Endodermal cell (in vitro differentiated cells): ENCODE measurements around the gene MFSD12. TPM values are rescaled to one million over a fixed set of nuclear protein-coding genes. Genes with fewer than 3 reads are reported as not detected.
A peak's percentile ranks its signal among the peaks of the same experiment; 100 is the strongest.

Source experiments
- DNase-seq: peaks from one replicate; pipeline ENCODE4 v3.0.0-alpha.2; 2017
- H3K27ac ChIP-seq: 2 replicates; pipeline ENCODE4 v1.5.1; 2013; ENCODE audit warnings: mild to moderate bottlenecking, low read depth, low read length, moderate library complexity
- H3K27me3 ChIP-seq: 2 replicates; pipeline ENCODE4 v1.6.1; 2013; ENCODE audit warnings: mild to moderate bottlenecking, low read length, moderate library complexity; ENCODE audit not compliant: insufficient read depth, control insufficient read depth, poor library complexity, severe bottlenecking
- H3K36me3 ChIP-seq: 2 replicates; pipeline ENCODE4 v1.7.0; 2013; ENCODE audit warnings: mild to moderate bottlenecking, low read length, moderate library complexity; ENCODE audit not compliant: control insufficient read depth, insufficient read depth
- H3K4me1 ChIP-seq: one replicate; pipeline ENCODE4 v1.7.0; 2013; ENCODE audit warnings: low read length; ENCODE audit not compliant: control insufficient read depth, insufficient read depth
- H3K4me3 ChIP-seq: 2 replicates; pipeline ENCODE4 v1.5.1; 2013; ENCODE audit warnings: mild to moderate bottlenecking, low read length, moderate library complexity
- H3K9ac ChIP-seq: 2 replicates; pipeline ENCODE4 v1.6.1; 2013; ENCODE audit warnings: mild to moderate bottlenecking, low read length, moderate library complexity; ENCODE audit not compliant: poor library complexity, severe bottlenecking; ENCODE audit errors: extremely low read depth
- H3K9me3 ChIP-seq: 2 replicates; pipeline ENCODE4 v1.6.1; 2013; ENCODE audit warnings: mild to moderate bottlenecking, low read length, moderate library complexity; ENCODE audit not compliant: control insufficient read depth
- H3K27ac Mint-ChIP-seq: 2 replicates; pipeline ENCODE4 v1.8.0; 2020; ENCODE audit warnings: mixed read lengths
- H3K27me3 Mint-ChIP-seq: 2 replicates; pipeline ENCODE4 v1.8.0; 2021; ENCODE audit warnings: mild to moderate bottlenecking, mixed read lengths; ENCODE audit not compliant: insufficient read depth
- H3K36me3 Mint-ChIP-seq: 2 replicates; pipeline ENCODE4 v1.8.0; 2020; ENCODE audit warnings: low read depth, mixed read lengths
- H3K4me1 Mint-ChIP-seq: 2 replicates; pipeline ENCODE4 v1.8.0; 2020; ENCODE audit warnings: mixed read lengths
- H3K4me3 Mint-ChIP-seq: 2 replicates; pipeline ENCODE4 v1.8.0; 2020; ENCODE audit warnings: mild to moderate bottlenecking, moderate library complexity, mixed read lengths
- H3K9me3 Mint-ChIP-seq: 2 replicates; pipeline ENCODE4 v1.8.0; 2020; ENCODE audit warnings: mild to moderate bottlenecking, mixed read lengths
- WGBS, 2 experiments: methylation state at CpG; one replicate each; pipeline versions ENCODE4 v1.1.5 to v1.1.7; 2013; ENCODE audit warnings: missing lambda C conversion rate in 2 of 2, mixed read lengths in 1 of 2; ENCODE audit not compliant: insufficient coverage in 1 of 2, insufficient read length in 1 of 2; 5-methylcytosine and 5-hydroxymethylcytosine counted together
- total RNA-seq, 2 donors: library from RNA; stranded (reverse); fragmentation: NEBNext Ultra II Directional in 1 of 2; extraction: Animal tissue kit (Norgen Biotek cat#: 25700) in 1 of 2; gene quantifications; 2 replicates in 1 of 2; 3 replicates in 1 of 2; pipeline ENCODE4 v1.2.1, GENCODE V29; 2021
- TF ChIP-seq, protein P1 (sequence below): fragments of 200-600 bp; sonication (generic); conservative IDR thresholded peaks from 2 replicates; pipeline ENCODE4 v1.5.0; 2021; ENCODE audit warnings: antibody characterized with exemption, mild to moderate bottlenecking

MFSD12 gene
- total RNA-seq, 2 donors from 2014 or later = 48.2 to 62.4 TPM

DNA sequence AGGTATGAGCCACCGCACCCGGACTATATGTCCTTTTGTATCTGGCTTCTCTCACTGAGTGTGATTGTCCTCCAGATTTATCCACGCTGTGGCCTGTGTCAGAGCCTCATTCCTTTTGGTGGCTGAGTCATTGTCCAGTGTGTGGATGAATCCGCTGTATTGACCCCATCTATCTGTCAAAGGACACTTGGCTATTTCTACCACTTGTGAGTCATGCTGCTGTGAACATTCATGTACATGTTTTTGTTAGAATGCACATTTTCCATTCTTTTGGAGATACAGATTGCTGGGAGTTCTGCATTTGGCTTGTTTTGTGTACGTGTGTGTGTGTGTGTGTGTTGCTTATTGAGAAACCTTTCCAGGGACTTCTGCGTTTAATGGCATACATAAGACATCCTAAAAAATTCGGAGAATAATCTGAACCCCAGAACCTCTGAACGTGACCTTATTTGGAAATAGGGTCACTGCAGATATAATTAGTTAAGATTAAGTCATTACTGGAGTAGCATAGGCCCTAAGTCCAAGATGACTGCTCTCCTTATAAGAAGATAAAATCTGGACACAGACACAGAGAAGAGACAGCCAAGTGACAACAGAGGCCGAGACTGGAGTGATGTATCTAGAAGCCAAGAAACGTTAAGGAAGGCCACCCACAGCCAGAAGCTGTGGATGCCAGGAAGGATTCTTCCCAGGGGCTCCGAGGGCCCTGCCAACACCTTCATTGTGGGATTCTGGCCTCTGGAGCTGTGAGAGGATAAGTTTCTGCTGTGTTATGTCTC is 23.0 kb upstream of the MFSD12 start:
- no peaks in the 10 kb centered on the region for H3K9me3 Mint-ChIP-seq
- no peak overlapping the region for H3K27ac ChIP-seq
- TF ChIP-seq, protein P1, sequence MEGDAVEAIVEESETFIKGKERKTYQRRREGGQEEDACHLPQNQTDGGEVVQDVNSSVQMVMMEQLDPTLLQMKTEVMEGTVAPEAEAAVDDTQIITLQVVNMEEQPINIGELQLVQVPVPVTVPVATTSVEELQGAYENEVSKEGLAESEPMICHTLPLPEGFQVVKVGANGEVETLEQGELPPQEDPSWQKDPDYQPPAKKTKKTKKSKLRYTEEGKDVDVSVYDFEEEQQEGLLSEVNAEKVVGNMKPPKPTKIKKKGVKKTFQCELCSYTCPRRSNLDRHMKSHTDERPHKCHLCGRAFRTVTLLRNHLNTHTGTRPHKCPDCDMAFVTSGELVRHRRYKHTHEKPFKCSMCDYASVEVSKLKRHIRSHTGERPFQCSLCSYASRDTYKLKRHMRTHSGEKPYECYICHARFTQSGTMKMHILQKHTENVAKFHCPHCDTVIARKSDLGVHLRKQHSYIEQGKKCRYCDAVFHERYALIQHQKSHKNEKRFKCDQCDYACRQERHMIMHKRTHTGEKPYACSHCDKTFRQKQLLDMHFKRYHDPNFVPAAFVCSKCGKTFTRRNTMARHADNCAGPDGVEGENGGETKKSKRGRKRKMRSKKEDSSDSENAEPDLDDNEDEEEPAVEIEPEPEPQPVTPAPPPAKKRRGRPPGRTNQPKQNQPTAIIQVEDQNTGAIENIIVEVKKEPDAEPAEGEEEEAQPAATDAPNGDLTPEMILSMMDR = no peak
- no peak for DNase-seq
- no peak overlapping the region for H3K9ac ChIP-seq
- H3K4me3 ChIP-seq = no peak overlapping the region
- no peak overlapping the region for H3K27ac Mint-ChIP-seq
- H3K27me3 Mint-ChIP-seq = peaks cover 60% of the 10 kb centered on the region
- H3K36me3 ChIP-seq = peaks cover 2% of the 10 kb centered on the region
- H3K27me3 ChIP-seq = peaks cover 29% of the 10 kb centered on the region
- no peaks in the 10 kb centered on the region for H3K9me3 ChIP-seq
- H3K4me3 Mint-ChIP-seq = no peak overlapping the region
- no peaks in the 10 kb centered on the region for H3K4me1 ChIP-seq
- H3K36me3 Mint-ChIP-seq = peaks cover 2% of the 10 kb centered on the region
- WGBS, 2 experiments = 77 to 88% methylated on average over 10 to 11 of the region's 11 CpGs
- H3K4me1 Mint-ChIP-seq = peaks cover 7% of the 10 kb centered on the region

DNA sequence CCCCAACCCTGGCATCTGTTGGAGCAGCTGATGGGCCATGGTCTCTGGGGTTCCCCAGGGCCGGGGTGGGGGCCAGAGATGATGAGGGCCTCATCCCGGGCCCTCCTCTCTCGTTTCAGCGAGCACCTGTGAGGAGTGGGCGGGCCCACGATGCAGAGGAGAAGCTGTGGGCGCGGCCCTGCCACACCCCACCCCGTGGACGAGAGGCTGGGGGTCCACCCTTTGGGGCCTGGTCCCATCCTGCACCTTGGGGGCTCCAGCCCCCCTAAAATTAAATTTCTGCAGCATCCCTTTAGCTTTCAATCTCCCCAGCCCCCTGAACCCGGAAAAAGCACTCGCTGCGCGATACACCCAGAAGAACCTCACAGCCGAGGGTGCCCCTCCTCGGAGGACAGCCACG is 21.0 kb upstream of the MFSD12 start:
- no peak overlapping the region for H3K4me3 Mint-ChIP-seq

DNA sequence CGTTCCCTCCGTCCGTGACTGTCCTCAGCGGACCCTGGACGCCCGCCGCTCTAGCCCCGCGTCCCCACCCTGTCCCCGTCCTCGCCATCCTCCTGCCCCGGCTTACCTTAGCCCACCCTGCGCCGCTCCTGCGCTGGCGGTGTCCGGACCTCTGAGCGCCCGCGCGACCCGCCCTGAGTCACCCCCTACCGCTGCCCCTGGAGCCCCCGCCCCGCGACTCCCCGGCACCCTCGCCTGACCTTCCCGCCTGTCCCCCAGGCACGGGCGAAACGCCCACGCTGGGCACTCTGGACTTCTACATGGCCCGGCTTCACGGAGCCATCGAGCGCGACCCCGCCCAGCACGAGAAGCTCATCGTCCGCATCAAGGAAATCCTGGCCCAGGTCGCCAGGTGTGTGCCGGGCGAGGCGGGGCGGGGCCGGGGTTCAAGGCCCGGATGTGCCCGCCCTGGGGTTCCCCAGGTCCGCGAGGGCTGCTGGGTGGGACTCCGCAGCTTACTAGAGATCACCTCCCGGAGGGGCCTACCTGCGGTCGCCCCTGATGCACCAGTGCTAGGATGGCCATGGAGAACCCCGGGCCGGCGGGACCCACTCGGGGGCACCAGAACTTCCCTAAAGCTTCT is 20.4 kb upstream of the MFSD12 start:
- Mint-ChIP-seq H3K27me3 (peaks cover 37% of the 10 kb centered on the region), H3K4me1 (peaks cover 10% of the 10 kb centered on the region), H3K9me3 (no peaks in the 10 kb centered on the region), H3K36me3 (peaks cover 12% of the 10 kb centered on the region), H3K4me3 (peak overlapping the region; percentile 59), H3K27ac (no peak overlapping the region)
- Histone ChIP-seq H3K27ac (no peak overlapping the region), H3K36me3 (peaks cover 8% of the 10 kb centered on the region), H3K4me3 (no peak overlapping the region), H3K27me3 (peaks cover 8% of the 10 kb centered on the region), H3K9me3 (no peaks in the 10 kb centered on the region), H3K4me1 (no peaks in the 10 kb centered on the region), H3K9ac (no peak overlapping the region)
- WGBS, 2 experiments = 42 to 68% methylated on average over 33 to 60 of the region's 60 CpGs
- TF ChIP-seq, protein P1 = no peak
- DNase-seq = peak; percentile 89

More for the DNA sequence above, 21.0 kb upstream of the MFSD12 start:
- no peaks in the 10 kb centered on the region for H3K9me3 Mint-ChIP-seq
- peaks cover 42% of the 10 kb centered on the region for H3K27me3 Mint-ChIP-seq
- H3K36me3 Mint-ChIP-seq = peaks cover 12% of the 10 kb centered on the region
- no peak overlapping the region for H3K9ac ChIP-seq
- peaks cover 8% of the 10 kb centered on the region for H3K36me3 ChIP-seq
- H3K27ac ChIP-seq = no peak overlapping the region
- H3K9me3 ChIP-seq = no peaks in the 10 kb centered on the region
- no peaks in the 10 kb centered on the region for H3K4me1 ChIP-seq
- H3K27ac Mint-ChIP-seq = no peak overlapping the region
- H3K27me3 ChIP-seq = peaks cover 10% of the 10 kb centered on the region
- TF ChIP-seq, protein P1 = no peak
- DNase-seq = no peak
- H3K4me3 ChIP-seq = no peak overlapping the region
- H3K4me1 Mint-ChIP-seq = peaks cover 10% of the 10 kb centered on the region
- 81 to 95% methylated on average over 10 to 17 of the region's 17 CpGs for WGBS, 2 experiments
